Adipose tissue (tissue), 3 donors: ENCODE data around the gene LRRC66. TPM values are rescaled to one million over a fixed set of nuclear protein-coding genes. Genes with fewer than 3 reads are reported as not detected.

Experiments used
- H3K27ac ChIP-seq: one replicate; pipeline ENCODE4 v1.5.1; 2013; ENCODE audit warnings: low read depth, low read length
- WGBS, 3 donors: extraction: QIAGEN DNeasy Blood & Tissue Kit; methylation state at CpG; one replicate each; pipeline ENCODE4 v1.1.7; 2013; 5-methylcytosine and 5-hydroxymethylcytosine counted together
- polyA plus RNA-seq, 3 donors: library from polyadenylated mRNA; stranded (reverse); fragments of 200-250 nt; gene quantifications; one replicate each; pipeline ENCODE4 v1.2.3, GENCODE V29; 2013
- donor health status: healthy with polysubstance abuse.
- donor health status: Bipolar disorder and iron deficiency.
- donor health status: healthy.

The LRRC66 gene, protein sequence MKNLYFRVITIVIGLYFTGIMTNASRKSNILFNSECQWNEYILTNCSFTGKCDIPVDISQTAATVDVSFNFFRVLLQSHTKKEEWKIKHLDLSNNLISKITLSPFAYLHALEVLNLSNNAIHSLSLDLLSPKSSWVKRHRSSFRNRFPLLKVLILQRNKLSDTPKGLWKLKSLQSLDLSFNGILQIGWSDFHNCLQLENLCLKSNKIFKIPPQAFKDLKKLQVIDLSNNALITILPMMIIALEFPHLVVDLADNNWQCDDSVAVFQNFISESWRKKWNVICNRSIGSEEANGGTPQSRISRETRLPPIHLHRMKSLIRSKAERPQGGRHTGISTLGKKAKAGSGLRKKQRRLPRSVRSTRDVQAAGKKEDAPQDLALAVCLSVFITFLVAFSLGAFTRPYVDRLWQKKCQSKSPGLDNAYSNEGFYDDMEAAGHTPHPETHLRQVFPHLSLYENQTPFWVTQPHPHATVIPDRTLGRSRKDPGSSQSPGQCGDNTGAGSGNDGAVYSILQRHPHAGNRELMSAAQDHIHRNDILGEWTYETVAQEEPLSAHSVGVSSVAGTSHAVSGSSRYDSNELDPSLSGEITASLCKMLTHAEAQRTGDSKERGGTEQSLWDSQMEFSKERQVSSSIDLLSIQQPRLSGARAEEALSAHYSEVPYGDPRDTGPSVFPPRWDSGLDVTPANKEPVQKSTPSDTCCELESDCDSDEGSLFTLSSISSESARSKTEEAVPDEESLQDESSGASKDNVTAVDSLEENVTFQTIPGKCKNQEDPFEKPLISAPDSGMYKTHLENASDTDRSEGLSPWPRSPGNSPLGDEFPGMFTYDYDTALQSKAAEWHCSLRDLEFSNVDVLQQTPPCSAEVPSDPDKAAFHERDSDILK
- under 1 TPM; 0.07 to 0.27 (median 0.11) TPM for polyA plus RNA-seq

DNA sequence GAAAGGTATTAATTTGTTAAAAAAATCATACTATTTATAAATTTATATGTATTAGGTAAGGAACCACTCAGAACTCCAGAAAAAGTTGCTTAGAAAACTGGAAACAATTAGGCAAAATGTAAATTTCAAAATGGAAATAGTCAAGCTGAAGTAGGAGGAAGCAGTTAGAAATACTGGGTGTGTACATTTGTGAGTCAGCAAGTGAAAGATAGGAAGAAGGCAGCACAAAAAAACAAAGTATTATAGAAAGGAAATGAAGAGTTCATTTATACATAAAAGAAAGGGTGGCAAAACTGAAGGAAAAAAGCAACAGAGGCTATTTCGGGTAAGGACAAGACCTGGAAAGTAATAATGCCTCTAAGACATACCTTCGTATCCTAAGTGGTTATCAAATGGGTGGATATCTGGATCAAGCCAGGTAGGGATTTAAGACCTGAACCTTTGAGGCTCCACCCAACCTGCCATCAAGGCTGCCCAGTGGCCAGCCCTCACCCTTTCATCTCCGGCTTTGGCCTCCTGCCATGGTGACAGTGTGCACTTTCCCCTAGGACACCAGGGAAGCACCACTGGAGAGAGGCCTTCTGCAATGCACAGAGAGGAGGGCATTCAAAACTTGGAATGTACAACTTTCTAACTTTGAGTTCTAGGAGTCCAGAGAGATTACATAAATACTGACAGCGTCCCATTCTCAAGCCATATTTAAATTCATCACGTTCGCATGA lies at the start of gene LRRC66:
Gene LRRC66 (minus strand): TSS at position 428 of the 722 bp plus-strand sequence. CDS start 2,750 bp downstream, outside the sequence.
- WGBS, 3 donors, result 75 to 88% (median 86%) methylated on average over 6 of the region's 6 CpGs
- no peak within 1 kb of the TSS for H3K27ac ChIP-seq

- no peak overlapping the region for H3K27ac ChIP-seq
- 49 to 63% (median 59%) methylated on average over 1 of the region's 1 CpG for WGBS, 3 donors
Observed at GRCh38 chr4:52069571-52069970, 49.4 kb upstream of the LRRC66 start.

GRCh38 chr4:52059372-52059771 lies 39.2 kb upstream of the LRRC66 start:
- H3K27ac ChIP-seq, result no peak overlapping the region
- 46 to 65% (median 56%) methylated on average over 3 of the region's 3 CpGs for WGBS, 3 donors

- 67 to 98% (median 77%) methylated on average over 1 of the region's 1 CpG for WGBS, 3 donors
- no peak overlapping the region for H3K27ac ChIP-seq
Observed at GRCh38 chr4:52058275-52058674, 38.1 kb upstream of the LRRC66 start.

GRCh38 chr4:52057196-52057595 lies 37.0 kb upstream of the LRRC66 start:
- H3K27ac ChIP-seq, result no peak overlapping the region

DNA sequence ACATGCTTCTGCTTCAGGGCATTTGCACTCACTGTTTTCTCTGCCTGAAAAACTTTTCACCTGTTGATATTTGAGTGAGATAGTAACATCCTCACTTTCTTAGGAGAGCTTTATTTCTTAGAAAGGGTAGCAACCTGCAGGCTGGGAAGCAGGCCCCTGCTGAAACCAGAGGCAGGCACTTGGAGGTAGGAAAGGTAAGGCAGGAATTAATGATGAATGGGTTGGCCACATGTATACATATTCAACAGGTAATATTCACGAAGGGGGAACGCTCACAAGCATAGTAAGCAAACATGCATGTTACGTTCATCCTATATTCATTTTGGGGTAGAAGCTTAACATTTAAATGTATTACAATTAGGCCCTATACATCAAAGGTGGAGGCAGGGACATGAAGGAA lies 34.1 kb upstream of the LRRC66 start:
- WGBS, 3 donors, result 87 to 98% (median 94%) methylated on average over 3 of the region's 3 CpGs
- no peak overlapping the region for H3K27ac ChIP-seq

DNA sequence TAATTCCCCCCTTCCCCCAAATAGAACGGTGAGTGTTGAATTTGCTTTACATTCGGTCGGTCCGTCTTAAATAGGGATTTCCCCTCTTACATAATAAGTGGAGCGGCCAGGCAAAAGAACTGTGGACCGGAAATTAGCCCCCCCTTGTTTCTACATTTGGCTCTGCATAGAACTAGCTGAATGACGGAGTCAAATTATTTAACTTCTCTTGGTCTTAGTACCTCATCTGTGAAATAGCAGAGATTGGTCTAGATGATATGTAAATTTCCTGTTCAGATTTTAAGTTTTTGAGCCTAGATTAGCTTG lies 32.3 kb upstream of the LRRC66 start:
- H3K27ac ChIP-seq, result no peak overlapping the region
- 15 to 25% (median 24%) methylated on average over 7 of the region's 7 CpGs for WGBS, 3 donors

GRCh38 chr4:52051615-52052474 lies 31.7 kb upstream of the LRRC66 start:
- 6 to 8% (median 7%) methylated on average over 46 of the region's 46 CpGs for WGBS, 3 donors

GRCh38 chr4:52051213-52051614 lies 31.1 kb upstream of the LRRC66 start, which contains the start of gene SPATA18:
SPATA18 (plus strand) TSS chr4:52051304; CDS start chr4:52051705, 401 bp downstream.
- WGBS, 3 donors, result 1 to 2% (median 1%) methylated on average over 35 to 44 of the region's 44 CpGs
- H3K27ac ChIP-seq, result no peak within 1 kb of the TSS

More at GRCh38 chr4:52051615-52052474, 31.7 kb upstream of the LRRC66 start:
- no peak overlapping the region for H3K27ac ChIP-seq

DNA sequence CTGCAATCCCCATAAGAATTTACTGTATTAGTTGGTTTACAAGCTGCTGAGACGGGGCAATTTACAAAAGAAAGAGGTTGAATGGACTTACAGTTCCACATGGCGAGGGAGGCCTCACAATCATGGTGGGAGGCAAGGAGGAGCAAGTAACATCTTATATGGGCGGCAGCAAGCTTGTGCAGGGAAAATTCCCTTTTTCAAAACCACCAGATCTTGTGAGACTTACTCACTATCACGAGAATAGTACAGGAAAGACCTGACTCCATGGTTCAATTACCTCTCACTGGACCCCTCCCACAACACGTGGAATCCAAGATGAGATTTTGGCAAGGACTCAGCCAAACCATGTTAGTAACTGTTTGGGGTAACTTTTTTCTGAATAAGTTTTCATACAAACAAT lies 29.1 kb upstream of the LRRC66 start:
- WGBS, 3 donors, result 82 to 93% (median 88%) methylated on average over 5 of the region's 5 CpGs

DNA sequence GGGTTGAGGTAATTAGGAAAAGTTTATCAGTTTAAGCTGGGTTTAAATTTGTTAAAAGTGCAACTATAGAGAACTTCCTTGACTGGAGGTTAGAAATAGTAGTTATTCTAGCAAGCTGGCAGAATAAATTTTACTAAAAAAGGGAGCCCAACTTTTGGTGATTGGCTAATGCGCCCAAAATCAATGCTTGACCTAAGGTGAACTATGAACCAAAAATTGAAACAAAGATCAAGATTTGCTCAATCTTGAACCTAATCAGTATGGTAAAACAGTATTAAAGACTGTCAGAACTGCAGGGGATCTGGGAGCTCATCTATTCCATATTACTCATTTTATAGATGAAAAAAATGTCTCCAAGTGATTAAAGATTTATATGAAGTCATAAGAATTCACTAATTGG lies 24.9 kb upstream of the LRRC66 start:
- WGBS, 3 donors, result 89 to 95% (median 91%) methylated on average over 1 of the region's 1 CpG
- H3K27ac ChIP-seq, result no peak overlapping the region

More for the DNA sequence above, 29.1 kb upstream of the LRRC66 start:
- H3K27ac ChIP-seq, result no peak overlapping the region

- 4% methylated on average over 52 to 69 of the region's 70 CpGs for WGBS, 3 donors
Observed at GRCh38 chr4:52038103-52038912, 18.1 kb upstream of the LRRC66 start, which contains the start of gene SGCB. SGCB (minus strand) TSS chr4:52038299; CDS start chr4:52038259, 40 bp downstream.

DNA sequence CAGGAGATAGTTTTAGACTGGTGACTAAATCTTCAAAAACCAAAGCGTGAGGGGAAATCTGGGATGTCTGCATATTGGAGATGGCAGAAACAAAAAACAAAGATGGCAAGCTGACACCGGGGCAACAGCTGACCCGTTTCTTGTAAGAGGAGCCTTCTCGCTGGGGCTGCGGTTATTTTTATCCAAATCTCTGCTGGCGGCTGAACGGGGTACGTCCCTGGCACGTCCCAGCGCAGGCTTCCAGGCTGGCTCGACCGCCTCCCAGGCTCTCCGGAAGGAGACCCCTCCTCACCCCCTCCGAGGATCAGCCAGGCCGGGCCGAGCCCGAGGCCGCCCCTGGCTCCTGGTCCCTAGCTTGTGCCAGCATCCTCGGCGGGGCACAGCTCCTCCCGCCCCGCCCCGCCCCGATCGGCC lies 17.5 kb upstream of the LRRC66 start:
- 1% methylated on average over 25 of the region's 25 CpGs for WGBS, 3 donors
- no peak overlapping the region for H3K27ac ChIP-seq

More at GRCh38 chr4:52038103-52038912, 18.1 kb upstream of the LRRC66 start, which contains the start of gene SGCB:
- no peak within 1 kb of the TSS for H3K27ac ChIP-seq

DNA sequence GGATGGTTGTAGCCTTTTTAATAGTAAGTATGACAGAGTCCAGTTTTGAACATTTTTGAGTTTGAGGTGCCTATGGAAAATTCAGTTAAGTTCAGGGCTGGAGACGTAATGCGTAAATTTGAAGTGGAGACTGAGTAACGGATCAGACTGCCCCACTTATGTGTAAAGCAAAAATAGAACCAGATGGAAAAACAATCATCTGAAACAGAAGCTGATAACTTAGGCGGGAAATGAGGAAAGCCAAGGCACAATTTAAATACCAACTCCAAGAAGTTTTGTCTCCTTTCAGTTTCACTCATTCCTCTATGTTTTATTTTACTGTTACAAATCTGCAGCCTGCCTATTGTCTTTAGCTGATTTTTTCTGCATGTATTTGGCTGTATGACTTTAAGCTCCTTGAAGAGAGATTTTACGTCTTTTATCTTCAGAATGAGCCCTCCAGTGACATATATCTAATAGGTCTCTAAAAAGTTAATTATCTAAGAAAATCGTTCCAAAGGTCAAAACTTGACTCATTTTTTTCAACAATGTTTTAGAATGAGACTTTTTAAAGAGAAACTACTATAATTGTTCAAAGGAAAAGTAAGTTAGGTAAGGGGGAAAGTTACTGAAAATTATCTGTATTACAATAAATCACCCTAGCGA lies 16.8 kb upstream of the LRRC66 start:
- no peak overlapping the region for H3K27ac ChIP-seq
- WGBS, 3 donors, result 34 to 47% (median 44%) methylated on average over 7 of the region's 7 CpGs

- WGBS, 3 donors, result 84 to 96% (median 94%) methylated on average over 2 of the region's 2 CpGs
- no peak overlapping the region for H3K27ac ChIP-seq
Observed at GRCh38 chr4:52035190-52035589, 15.0 kb upstream of the LRRC66 start.

DNA sequence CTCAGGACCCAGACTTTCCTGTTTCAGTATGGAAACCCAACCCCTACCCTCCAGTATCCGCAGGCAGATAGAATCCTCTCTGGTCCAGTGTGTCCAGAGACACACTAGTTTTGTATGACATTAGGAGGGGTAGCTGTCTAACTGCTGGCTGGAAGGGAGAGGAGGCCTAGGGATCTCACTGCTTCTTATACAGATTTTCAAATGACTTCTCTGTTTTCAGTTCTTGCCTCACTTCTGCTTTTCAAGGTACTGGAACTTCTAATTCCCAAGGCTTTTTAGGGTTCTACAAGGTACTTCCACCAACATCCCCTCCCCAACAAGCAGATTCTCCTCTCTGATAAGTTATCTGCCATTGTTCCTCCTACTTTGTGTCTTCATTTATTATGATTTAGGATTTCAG lies 11.8 kb upstream of the LRRC66 start:
- WGBS, 3 donors, result 78 to 91% (median 91%) methylated on average over 1 of the region's 1 CpG

More for the DNA sequence above, 11.8 kb upstream of the LRRC66 start:
- H3K27ac ChIP-seq, result no peak overlapping the region
